Lower lobe of right lung (tissue), 2 donors: ENCODE data around the gene RRP8. TPM values are rescaled to one million over a fixed set of nuclear protein-coding genes. Genes with fewer than 3 reads are reported as not detected.

ENCODE experiments used
- ATAC-seq, 2 donors: fragments of 200-7000 bp; cut with Tn5 transposase; one replicate each; pipeline ENCODE4 v1.9.1; 2020 to 2022; ENCODE audit warnings: mild to moderate bottlenecking in 2 of 2, moderate library complexity in 2 of 2
- DNase-seq: peaks from one replicate; pipeline ENCODE4 v3.0.0-alpha.2; 2020
- H3K27ac ChIP-seq: fragments of 200-600 bp; one replicate; pipeline ENCODE4 v1.8.0; 2022
- H3K27me3 ChIP-seq: fragments of 200-600 bp; one replicate; pipeline ENCODE4 v1.8.0; 2022; ENCODE audit warnings: low read depth
- H3K36me3 ChIP-seq: fragments of 200-600 bp; one replicate; pipeline ENCODE4 v1.8.0; 2022; ENCODE audit warnings: mild to moderate bottlenecking
- H3K4me1 ChIP-seq: fragments of 200-600 bp; one replicate; pipeline ENCODE4 v1.8.0; 2022
- H3K4me3 ChIP-seq: fragments of 200-600 bp; one replicate; pipeline ENCODE4 v1.8.0; 2022; ENCODE audit warnings: mild to moderate bottlenecking
- H3K9me3 ChIP-seq: fragments of 200-600 bp; one replicate; pipeline ENCODE4 v1.8.0; 2022
- CTCF ChIP-seq: fragments of 200-600 bp; IDR thresholded peaks from one replicate; pipeline ENCODE4 v1.8.0; 2022; ENCODE audit warnings: antibody characterized with exemption, mild to moderate bottlenecking
- intact Hi-C: fragments of 100-400 bp; cut with DNase I; formaldehyde crosslinking; loops from one replicate; pipeline ENCODE4 v1.11.0; 2022
- total RNA-seq: library from RNA; stranded (reverse); fragmentation: NEBNext Ultra II Directional; extraction: Animal tissue kit (Norgen Biotek cat#: 25700); gene quantifications from one replicate; pipeline ENCODE4 v1.2.1, GENCODE V29; 2021
- donor health status: DM: no; HTN: yes; CAD: no; lungs with severe emphysema.

RRP8 gene
- total RNA-seq, 1 donor from 2014 or later = 16.5 TPM

GRCh38 chr11:6566704-6567370, 36.6 kb downstream of the RRP8 start:
- intact Hi-C loops = no loop called here
- H3K4me1 ChIP-seq = no peaks in the 10 kb centered on the region
- no peaks in the 10 kb centered on the region for H3K27me3 ChIP-seq
- H3K36me3 ChIP-seq = no peaks in the 10 kb centered on the region
- no peaks in the 10 kb centered on the region for H3K9me3 ChIP-seq
- ATAC-seq = no peak
- DNase-seq = no peak
- no peak overlapping the region for H3K4me3 ChIP-seq
- TF ChIP-seq CTCF = no peak
- no peak overlapping the region for H3K27ac ChIP-seq

DNA sequence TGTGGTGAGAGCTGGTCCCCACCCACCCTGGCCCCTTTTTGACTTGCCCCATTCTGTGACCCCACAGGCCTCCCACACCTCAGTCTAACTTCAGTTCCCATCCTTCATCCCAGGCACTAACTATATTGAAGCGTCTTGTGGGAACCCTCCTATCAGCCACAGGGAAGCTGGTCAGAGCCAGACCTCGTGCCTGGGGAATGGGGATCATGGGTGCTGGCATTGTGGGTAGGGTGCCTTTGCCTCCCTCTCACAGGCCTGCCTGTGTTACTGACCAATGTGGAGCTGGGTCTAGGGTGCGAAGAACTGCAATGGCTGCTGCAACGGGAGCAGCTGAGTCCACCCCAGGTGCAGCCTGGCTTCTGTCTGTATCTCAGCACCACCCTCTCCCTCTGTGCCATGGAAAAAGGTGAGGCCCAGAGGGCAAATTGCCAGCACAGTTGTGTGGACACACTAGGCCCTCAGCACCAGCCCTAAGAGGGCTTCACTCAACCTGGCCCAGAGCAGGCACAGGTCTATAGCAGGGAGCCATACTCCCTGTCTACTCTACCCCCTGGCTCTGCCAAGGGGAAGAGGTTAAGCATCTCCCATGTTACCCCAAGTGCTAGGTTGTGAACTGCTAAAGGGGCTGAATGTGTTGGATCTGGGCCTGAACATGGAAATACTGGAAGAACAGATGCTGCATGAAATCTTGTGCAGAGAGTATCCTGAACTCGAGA, 37.3 kb downstream of the RRP8 start:
- no peak for DNase-seq
- no peak for TF ChIP-seq CTCF
- H3K27me3 ChIP-seq = no peaks in the 10 kb centered on the region
- no peak overlapping the region for H3K27ac ChIP-seq
- H3K4me3 ChIP-seq = no peak overlapping the region
- ATAC-seq = no peak
- intact Hi-C loops = no loop called here
- no peaks in the 10 kb centered on the region for H3K4me1 ChIP-seq
- H3K9me3 ChIP-seq = no peaks in the 10 kb centered on the region
- no peaks in the 10 kb centered on the region for H3K36me3 ChIP-seq

- H3K27ac ChIP-seq = no peak overlapping the region
- ATAC-seq = no peak
- intact Hi-C loops = no loop called here
Measured at GRCh38 chr11:6565325-6565724, 38.1 kb downstream of the RRP8 start.

DNA sequence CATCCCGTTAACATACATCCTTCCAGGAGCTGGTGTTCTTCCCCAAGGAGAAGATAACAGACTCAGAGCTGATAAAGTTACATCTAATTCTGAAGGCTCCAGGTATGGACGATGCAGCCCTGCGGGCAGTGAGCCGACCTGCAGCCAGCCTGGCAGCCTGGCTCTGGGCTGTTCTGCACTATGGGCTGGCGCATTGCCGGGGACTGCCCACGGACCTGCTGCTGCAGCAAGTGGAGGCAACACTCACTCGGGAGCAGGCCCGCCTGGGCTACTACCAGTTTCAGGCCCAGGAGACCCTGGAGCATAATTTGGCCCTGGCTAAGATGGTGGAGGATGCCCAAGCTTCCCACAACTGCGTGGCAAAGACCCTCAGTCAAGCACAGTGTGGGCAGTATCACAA, 39.7 kb downstream of the RRP8 start:
- no peak overlapping the region for H3K4me3 ChIP-seq
- no peak overlapping the region for H3K27ac ChIP-seq
- no peaks in the 10 kb centered on the region for H3K36me3 ChIP-seq
- DNase-seq (no peak), ATAC-seq (no peak)
- no peaks in the 10 kb centered on the region for H3K9me3 ChIP-seq
- no peak for TF ChIP-seq CTCF
- H3K27me3 ChIP-seq = no peaks in the 10 kb centered on the region
- intact Hi-C loops = no loop called here
- H3K4me1 ChIP-seq = no peaks in the 10 kb centered on the region

More at GRCh38 chr11:6565325-6565724, 38.1 kb downstream of the RRP8 start:
- H3K36me3 ChIP-seq = no peaks in the 10 kb centered on the region
- no peak overlapping the region for H3K4me3 ChIP-seq
- H3K9me3 ChIP-seq = no peaks in the 10 kb centered on the region
- DNase-seq = no peak
- TF ChIP-seq CTCF = no peak
- H3K4me1 ChIP-seq = no peaks in the 10 kb centered on the region
- no peaks in the 10 kb centered on the region for H3K27me3 ChIP-seq

GRCh38 chr11:6563121-6563619, 40.2 kb downstream of the RRP8 start:
- ATAC-seq (no peak), DNase-seq (no peak)
- no peaks in the 10 kb centered on the region for H3K9me3 ChIP-seq
- H3K27ac ChIP-seq = no peak overlapping the region
- H3K4me1 ChIP-seq = no peaks in the 10 kb centered on the region
- no peaks in the 10 kb centered on the region for H3K36me3 ChIP-seq
- intact Hi-C loops = no loop called here
- no peaks in the 10 kb centered on the region for H3K27me3 ChIP-seq
- no peak for TF ChIP-seq CTCF
- no peak overlapping the region for H3K4me3 ChIP-seq
